ENCODE measurements around the gene UVRAG.

UVRAG gene

GRCh38 chr11:75800136-75800675 lies 14.8 kb upstream of the UVRAG start:
- Histone ChIP-seq H3K9me3 (replicated peaks; ENCODE audit: low read length) (no peaks in the 10 kb centered on the region), H3K36me3 (ENCODE audit: insufficient read depth, low read length) (no peaks in the 10 kb centered on the region), H3K4me1 (ENCODE audit: control insufficient read depth, insufficient read depth, low read length) (no peaks in the 10 kb centered on the region), H3K4me2 (ENCODE audit: low read length) (no peak overlapping the region), H3K4me3 (ENCODE audit: low read length) (no peak overlapping the region), H3K27me3 (ENCODE audit: control insufficient read depth, insufficient read depth, low read length) (peaks cover 9% of the 10 kb centered on the region), H3K9ac (ENCODE audit: low read depth, low read length) (no peak overlapping the region)

- Histone ChIP-seq H3K4me2 (ENCODE audit: low read length) (no peak overlapping the region), H3K4me1 (ENCODE audit: control insufficient read depth, insufficient read depth, low read length) (no peaks in the 10 kb centered on the region), H3K4me3 (ENCODE audit: low read length) (no peak overlapping the region), H3K36me3 (ENCODE audit: insufficient read depth, low read length) (no peaks in the 10 kb centered on the region), H3K27me3 (ENCODE audit: control insufficient read depth, insufficient read depth, low read length) (peaks cover 2% of the 10 kb centered on the region), H3K9me3 (replicated peaks; ENCODE audit: low read length) (no peaks in the 10 kb centered on the region), H3K9ac (ENCODE audit: low read depth, low read length) (no peak overlapping the region)
Observed at GRCh38 chr11:75800728-75801361, 14.2 kb upstream of the UVRAG start.

GRCh38 chr11:75801362-75802020 lies 13.5 kb upstream of the UVRAG start:
- H3K9me3 ChIP-seq (replicated peaks; ENCODE audit: low read length) = no peaks in the 10 kb centered on the region
- H3K4me3 ChIP-seq (ENCODE audit: low read length) = no peak overlapping the region
- no peak overlapping the region for H3K4me2 ChIP-seq (ENCODE audit: low read length)
- no peaks in the 10 kb centered on the region for H3K27me3 ChIP-seq (ENCODE audit: control insufficient read depth, insufficient read depth, low read length)
- no peak overlapping the region for H3K9ac ChIP-seq (ENCODE audit: low read depth, low read length)
- no peaks in the 10 kb centered on the region for H3K36me3 ChIP-seq (ENCODE audit: insufficient read depth, low read length)
- H3K4me1 ChIP-seq (ENCODE audit: control insufficient read depth, insufficient read depth, low read length) = no peaks in the 10 kb centered on the region

- Histone ChIP-seq H3K36me3 (ENCODE audit: insufficient read depth, low read length) (no peaks in the 10 kb centered on the region), H3K4me1 (ENCODE audit: control insufficient read depth, insufficient read depth, low read length) (no peaks in the 10 kb centered on the region), H3K27me3 (ENCODE audit: control insufficient read depth, insufficient read depth, low read length) (no peaks in the 10 kb centered on the region), H3K4me3 (ENCODE audit: low read length) (no peak overlapping the region), H3K9ac (ENCODE audit: low read depth, low read length) (no peak overlapping the region), H3K4me2 (ENCODE audit: low read length) (no peak overlapping the region), H3K9me3 (replicated peaks; ENCODE audit: low read length) (no peaks in the 10 kb centered on the region)
Observed at GRCh38 chr11:75802021-75802912, 12.7 kb upstream of the UVRAG start.

GRCh38 chr11:75802913-75803820 lies 11.8 kb upstream of the UVRAG start:
- H3K9ac ChIP-seq (ENCODE audit: low read depth, low read length) = no peak overlapping the region
- no peak overlapping the region for H3K4me2 ChIP-seq (ENCODE audit: low read length)
- H3K36me3 ChIP-seq (ENCODE audit: insufficient read depth, low read length) = no peaks in the 10 kb centered on the region
- no peaks in the 10 kb centered on the region for H3K4me1 ChIP-seq (ENCODE audit: control insufficient read depth, insufficient read depth, low read length)
- H3K4me3 ChIP-seq (ENCODE audit: low read length) = no peak overlapping the region
- no peaks in the 10 kb centered on the region for H3K27me3 ChIP-seq (ENCODE audit: control insufficient read depth, insufficient read depth, low read length)
- H3K9me3 ChIP-seq (replicated peaks; ENCODE audit: low read length) = no peaks in the 10 kb centered on the region

GRCh38 chr11:75809111-75809510 lies 5.9 kb upstream of the UVRAG start:
- Histone ChIP-seq H3K36me3 (ENCODE audit: insufficient read depth, low read length) (no peaks in the 10 kb centered on the region), H3K4me1 (ENCODE audit: control insufficient read depth, insufficient read depth, low read length) (peaks cover 8% of the 10 kb centered on the region), H3K9ac (ENCODE audit: low read depth, low read length) (no peak overlapping the region), H3K9me3 (replicated peaks; ENCODE audit: low read length) (no peaks in the 10 kb centered on the region), H3K4me2 (ENCODE audit: low read length) (no peak overlapping the region), H3K4me3 (ENCODE audit: low read length) (no peak overlapping the region), H3K27me3 (ENCODE audit: control insufficient read depth, insufficient read depth, low read length) (peaks cover 13% of the 10 kb centered on the region)

- H3K4me3 ChIP-seq (ENCODE audit: low read length) = no peak overlapping the region
- peaks cover 13% of the 10 kb centered on the region for H3K27me3 ChIP-seq (ENCODE audit: control insufficient read depth, insufficient read depth, low read length)
- no peak overlapping the region for H3K9ac ChIP-seq (ENCODE audit: low read depth, low read length)
- peaks cover 10% of the 10 kb centered on the region for H3K4me1 ChIP-seq (ENCODE audit: control insufficient read depth, insufficient read depth, low read length)
- H3K36me3 ChIP-seq (ENCODE audit: insufficient read depth, low read length) = no peaks in the 10 kb centered on the region
- H3K9me3 ChIP-seq (replicated peaks; ENCODE audit: low read length) = no peaks in the 10 kb centered on the region
- no peak overlapping the region for H3K4me2 ChIP-seq (ENCODE audit: low read length)
Observed at GRCh38 chr11:75809991-75810390, 5.0 kb upstream of the UVRAG start.

- Histone ChIP-seq H3K27me3 (ENCODE audit: control insufficient read depth, insufficient read depth, low read length) (peaks cover 13% of the 10 kb centered on the region), H3K4me3 (ENCODE audit: low read length) (no peak overlapping the region), H3K4me1 (ENCODE audit: control insufficient read depth, insufficient read depth, low read length) (peaks cover 10% of the 10 kb centered on the region), H3K9me3 (replicated peaks; ENCODE audit: low read length) (no peaks in the 10 kb centered on the region), H3K36me3 (ENCODE audit: insufficient read depth, low read length) (no peaks in the 10 kb centered on the region), H3K4me2 (ENCODE audit: low read length) (no peak overlapping the region), H3K9ac (ENCODE audit: low read depth, low read length) (no peak overlapping the region)
Observed at GRCh38 chr11:75810637-75811390, 4.2 kb upstream of the UVRAG start.

- Histone ChIP-seq H3K9ac (ENCODE audit: low read depth, low read length) (no peak overlapping the region), H3K27me3 (ENCODE audit: control insufficient read depth, insufficient read depth, low read length) (peaks cover 13% of the 10 kb centered on the region), H3K9me3 (replicated peaks; ENCODE audit: low read length) (no peaks in the 10 kb centered on the region), H3K4me1 (ENCODE audit: control insufficient read depth, insufficient read depth, low read length) (peaks cover 17% of the 10 kb centered on the region), H3K36me3 (ENCODE audit: insufficient read depth, low read length) (no peaks in the 10 kb centered on the region), H3K4me2 (ENCODE audit: low read length) (no peak overlapping the region), H3K4me3 (ENCODE audit: low read length) (no peak overlapping the region)
Observed at GRCh38 chr11:75811485-75811884, 3.5 kb upstream of the UVRAG start.

- Histone ChIP-seq H3K36me3 (ENCODE audit: insufficient read depth, low read length) (no peaks in the 10 kb centered on the region), H3K27me3 (ENCODE audit: control insufficient read depth, insufficient read depth, low read length) (peaks cover 13% of the 10 kb centered on the region), H3K4me3 (ENCODE audit: low read length) (no peak overlapping the region), H3K9me3 (replicated peaks; ENCODE audit: low read length) (no peaks in the 10 kb centered on the region), H3K9ac (ENCODE audit: low read depth, low read length) (no peak overlapping the region), H3K4me1 (ENCODE audit: control insufficient read depth, insufficient read depth, low read length) (peaks cover 26% of the 10 kb centered on the region), H3K4me2 (ENCODE audit: low read length) (no peak overlapping the region)
Observed at GRCh38 chr11:75812542-75813040, 2.4 kb upstream of the UVRAG start.
